ENCODE measurements around the gene HTN3.
"Not testable (repeated sequence)": the region's sequence is repeated elsewhere in the genome, so short reads cannot be mapped to it uniquely, and the experiment has no call there.

Gene HTN3

GRCh38 chr4:70028159-70028558 lies at the start of gene HTN3:
TSS of gene HTN3 (plus strand) at chr4:70028459. CDS start at chr4:70030741, 2,282 bp downstream.
- not testable (repeated sequence) for DNase-seq (ENCODE audit: low read depth)

GRCh38 chr4:69984030-69984443 lies 44.2 kb upstream of the HTN3 start:
- DNase-seq (ENCODE audit: low read depth), result no peak

GRCh38 chr4:69986663-69987062 lies 41.6 kb upstream of the HTN3 start:
- DNase-seq (ENCODE audit: low read depth), result no peak

- DNase-seq (ENCODE audit: low read depth), result no peak
These were observed 37.2 kb upstream of the HTN3 start for GRCh38 chr4:69991016-69991415.

GRCh38 chr4:69994782-69995181 lies 33.5 kb upstream of the HTN3 start:
- no peak for DNase-seq (ENCODE audit: low read depth)

- DNase-seq (ENCODE audit: low read depth), result no peak
These were observed 32.7 kb upstream of the HTN3 start, which contains the start of gene STATH for GRCh38 chr4:69995526-69996016. TSS of gene STATH (plus strand) at chr4:69995966. CDS start at chr4:69998438, 2,472 bp downstream.

- no peak for DNase-seq (ENCODE audit: low read depth)
These were observed 28.8 kb upstream of the HTN3 start for GRCh38 chr4:69999420-69999819.

GRCh38 chr4:70000711-70001110 lies 27.5 kb upstream of the HTN3 start:
- DNase-seq (ENCODE audit: low read depth), result no peak

- no peak for DNase-seq (ENCODE audit: low read depth)
These were observed 25.8 kb upstream of the HTN3 start for GRCh38 chr4:70002507-70002906.

GRCh38 chr4:70008771-70009170 lies 19.5 kb upstream of the HTN3 start:
- DNase-seq (ENCODE audit: low read depth), result no peak

- not testable (repeated sequence) for DNase-seq (ENCODE audit: low read depth)
These were observed 9.3 kb upstream of the HTN3 start for GRCh38 chr4:70019006-70019405.

- no peak for DNase-seq (ENCODE audit: low read depth)
These were observed 5.0 kb upstream of the HTN3 start for GRCh38 chr4:70023218-70023617.

- DNase-seq (ENCODE audit: low read depth), result no peak
These were observed 1.2 kb upstream of the HTN3 start for GRCh38 chr4:70027011-70027410.

GRCh38 chr4:70037559-70037958 lies 9.3 kb downstream of the HTN3 start:
- not testable (repeated sequence) for DNase-seq (ENCODE audit: low read depth)

GRCh38 chr4:70039928-70040327 lies 11.7 kb downstream of the HTN3 start:
- DNase-seq (ENCODE audit: low read depth), result not testable (repeated sequence)

- no peak for DNase-seq (ENCODE audit: low read depth)
These were observed 13.5 kb downstream of the HTN3 start for GRCh38 chr4:70041652-70042286.

GRCh38 chr4:70050138-70050537 lies 21.9 kb downstream of the HTN3 start, which contains the start of gene HTN1:
TSS of gene HTN1 (plus strand) at chr4:70050438. CDS start at chr4:70053077, 2,639 bp downstream.
- DNase-seq (ENCODE audit: low read depth), result not testable (repeated sequence)

GRCh38 chr4:70056534-70056933 lies 28.3 kb downstream of the HTN3 start:
- DNase-seq (ENCODE audit: low read depth), result not testable (repeated sequence)

GRCh38 chr4:70057651-70058050 lies 29.4 kb downstream of the HTN3 start:
- DNase-seq (ENCODE audit: low read depth), result no peak

- DNase-seq (ENCODE audit: low read depth), result no peak
These were observed 30.9 kb downstream of the HTN3 start for GRCh38 chr4:70059149-70059548.

- no peak for DNase-seq (ENCODE audit: low read depth)
These were observed 33.7 kb downstream of the HTN3 start for GRCh38 chr4:70062000-70062399.

- no peak for DNase-seq (ENCODE audit: low read depth)
These were observed 51.9 kb downstream of the HTN3 start for GRCh38 chr4:70080205-70080604.

Measured in T-helper 22 cell (primary cell).